GM21529 (cell line): ENCODE measurements around the gene N4BP2L1.

Experiments
- ATAC-seq: cut with Tn5 transposase; IDR thresholded peaks from one replicate; pipeline ENCODE4 v1.9.1; 2021; ENCODE audit not compliant: unreplicated experiment

N4BP2L1 gene

GRCh38 chr13:32427852-32428580 lies at the start of gene N4BP2L1:
N4BP2L1 (minus strand) TSS chr13:32428130; CDS start chr13:32428082, 48 bp downstream.
- peak; percentile 65 for ATAC-seq

- ATAC-seq, result no peak
Measured at GRCh38 chr13:32476892-32477291, 49.0 kb upstream of the N4BP2L1 start.

- ATAC-seq, result no peak
Measured at GRCh38 chr13:32476021-32476731, 48.2 kb upstream of the N4BP2L1 start.

GRCh38 chr13:32474999-32475792 lies 47.3 kb upstream of the N4BP2L1 start:
- ATAC-seq, result no peak

GRCh38 chr13:32473650-32474049 lies 45.7 kb upstream of the N4BP2L1 start:
- no peak for ATAC-seq

- peak; percentile 89 for ATAC-seq
Measured at GRCh38 chr13:32472194-32472621, 44.3 kb upstream of the N4BP2L1 start.

- ATAC-seq, result no peak
Measured at GRCh38 chr13:32471187-32471922, 43.4 kb upstream of the N4BP2L1 start.

- no peak for ATAC-seq
Measured at GRCh38 chr13:32468502-32469142, 40.7 kb upstream of the N4BP2L1 start.

GRCh38 chr13:32456591-32456990 lies 28.7 kb upstream of the N4BP2L1 start:
- no peak for ATAC-seq

- ATAC-seq, result no peak
Measured at GRCh38 chr13:32455594-32455903, 27.6 kb upstream of the N4BP2L1 start.

GRCh38 chr13:32454886-32455593 lies 27.1 kb upstream of the N4BP2L1 start:
- no peak for ATAC-seq

- ATAC-seq, result no peak
Measured at GRCh38 chr13:32453981-32454380, 26.1 kb upstream of the N4BP2L1 start.

GRCh38 chr13:32448972-32449371 lies 21.0 kb upstream of the N4BP2L1 start:
- ATAC-seq, result no peak

- ATAC-seq, result no peak
Measured at GRCh38 chr13:32447894-32448623, 20.1 kb upstream of the N4BP2L1 start.

GRCh38 chr13:32446773-32447465 lies 19.0 kb upstream of the N4BP2L1 start:
- no peak for ATAC-seq

- no peak for ATAC-seq
Measured at GRCh38 chr13:32446220-32446619, 18.3 kb upstream of the N4BP2L1 start.

- ATAC-seq, result no peak
Measured at GRCh38 chr13:32445461-32445860, 17.5 kb upstream of the N4BP2L1 start.

- peak; percentile 60 for ATAC-seq
Measured at GRCh38 chr13:32443111-32443510, 15.2 kb upstream of the N4BP2L1 start.

GRCh38 chr13:32438871-32439270 lies 10.9 kb upstream of the N4BP2L1 start:
- no peak for ATAC-seq
